HL-60 (cell line): ENCODE data around the gene CNTNAP2.

ENCODE experiments used
- DNase-seq, 2 experiments: peaks; one replicate each; pipeline ENCODE4 v3.0.0-alpha.2; 2010 to 2020; ENCODE audit warnings: low read depth in 1 of 2, low spot score in 1 of 2
- H3K27ac ChIP-seq: fragments of 250-450 bp; sonication (Bioruptor Pico); replicated peaks from 2 replicates; pipeline ENCODE4 v1.5.1; 2020; ENCODE audit warnings: mild to moderate bottlenecking, moderate library complexity
- H3K27me3 ChIP-seq: fragments of 250-450 bp; sonication (Bioruptor Pico); 2 replicates; pipeline ENCODE4 v1.5.1; 2021; ENCODE audit warnings: mild to moderate bottlenecking, moderate library complexity; ENCODE audit not compliant: insufficient read depth, poor library complexity, severe bottlenecking
- H3K4me3 ChIP-seq: replicated peaks from 2 replicates; pipeline ENCODE4 v1.5.1; 2011; ENCODE audit warnings: mild to moderate bottlenecking, control low read depth, low read length; ENCODE audit not compliant: insufficient read depth
- CTCF ChIP-seq: IDR thresholded peaks from one replicate; pipeline ENCODE4 v1.5.1; 2011; ENCODE audit warnings: low read length, control low read depth, inconsistent platforms; ENCODE audit not compliant: insufficient read depth
- GABPA ChIP-seq: IDR thresholded peaks from 2 replicates; pipeline ENCODE4 v1.6.1; 2012; ENCODE audit warnings: low read depth
- POLR2AphosphoS5 ChIP-seq: IDR thresholded peaks from 2 replicates; pipeline ENCODE4 v1.6.1; 2012; ENCODE audit warnings: low read depth
- SPI1 ChIP-seq: IDR thresholded peaks from 2 replicates; pipeline ENCODE4 v1.6.1; 2012; ENCODE audit warnings: low read depth, mild to moderate bottlenecking, borderline replicate concordance
- TF ChIP-seq, protein P1 (sequence below): IDR thresholded peaks from 2 replicates; pipeline ENCODE4 v1.6.1; 2012; ENCODE audit warnings: low read depth; ENCODE audit not compliant: insufficient replicate concordance

Gene CNTNAP2

GRCh38 chr7:147089051-147089461 is 972.5 kb downstream of the CNTNAP2 start:
- H3K27me3 ChIP-seq = no peaks in the 10 kb centered on the region
- DNase-seq = no peak
- no peak overlapping the region for H3K4me3 ChIP-seq
- H3K27ac ChIP-seq = no peak overlapping the region
- TF ChIP-seq GABPA = no peak
- TF ChIP-seq SPI1 = no peak
- TF ChIP-seq, protein P1, sequence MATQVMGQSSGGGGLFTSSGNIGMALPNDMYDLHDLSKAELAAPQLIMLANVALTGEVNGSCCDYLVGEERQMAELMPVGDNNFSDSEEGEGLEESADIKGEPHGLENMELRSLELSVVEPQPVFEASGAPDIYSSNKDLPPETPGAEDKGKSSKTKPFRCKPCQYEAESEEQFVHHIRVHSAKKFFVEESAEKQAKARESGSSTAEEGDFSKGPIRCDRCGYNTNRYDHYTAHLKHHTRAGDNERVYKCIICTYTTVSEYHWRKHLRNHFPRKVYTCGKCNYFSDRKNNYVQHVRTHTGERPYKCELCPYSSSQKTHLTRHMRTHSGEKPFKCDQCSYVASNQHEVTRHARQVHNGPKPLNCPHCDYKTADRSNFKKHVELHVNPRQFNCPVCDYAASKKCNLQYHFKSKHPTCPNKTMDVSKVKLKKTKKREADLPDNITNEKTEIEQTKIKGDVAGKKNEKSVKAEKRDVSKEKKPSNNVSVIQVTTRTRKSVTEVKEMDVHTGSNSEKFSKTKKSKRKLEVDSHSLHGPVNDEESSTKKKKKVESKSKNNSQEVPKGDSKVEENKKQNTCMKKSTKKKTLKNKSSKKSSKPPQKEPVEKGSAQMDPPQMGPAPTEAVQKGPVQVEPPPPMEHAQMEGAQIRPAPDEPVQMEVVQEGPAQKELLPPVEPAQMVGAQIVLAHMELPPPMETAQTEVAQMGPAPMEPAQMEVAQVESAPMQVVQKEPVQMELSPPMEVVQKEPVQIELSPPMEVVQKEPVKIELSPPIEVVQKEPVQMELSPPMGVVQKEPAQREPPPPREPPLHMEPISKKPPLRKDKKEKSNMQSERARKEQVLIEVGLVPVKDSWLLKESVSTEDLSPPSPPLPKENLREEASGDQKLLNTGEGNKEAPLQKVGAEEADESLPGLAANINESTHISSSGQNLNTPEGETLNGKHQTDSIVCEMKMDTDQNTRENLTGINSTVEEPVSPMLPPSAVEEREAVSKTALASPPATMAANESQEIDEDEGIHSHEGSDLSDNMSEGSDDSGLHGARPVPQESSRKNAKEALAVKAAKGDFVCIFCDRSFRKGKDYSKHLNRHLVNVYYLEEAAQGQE = no peak
- no peak for TF ChIP-seq CTCF

DNA sequence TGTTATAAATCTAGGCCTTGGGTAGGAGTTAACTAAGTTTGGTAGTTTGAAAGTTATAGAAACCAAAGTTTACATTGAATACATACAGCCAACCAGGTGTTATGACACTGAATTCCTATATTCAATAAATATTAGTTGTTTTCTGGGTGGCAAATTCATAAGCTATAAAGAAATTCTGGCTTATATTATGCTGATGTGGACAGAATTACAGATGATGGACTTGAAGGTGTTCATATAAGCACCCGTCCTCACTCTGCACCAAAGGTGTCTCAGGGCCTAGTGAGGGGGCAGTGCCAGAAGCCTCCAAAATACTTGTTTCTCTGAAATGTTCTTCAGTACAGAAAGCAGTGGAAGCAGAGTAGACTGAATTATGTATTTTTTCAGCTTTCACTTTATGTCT is 973.0 kb downstream of the CNTNAP2 start:
- Histone ChIP-seq H3K27ac (no peak overlapping the region), H3K27me3 (no peaks in the 10 kb centered on the region), H3K4me3 (no peak overlapping the region)
- DNase-seq = no peak
- TF ChIP-seq, protein P1 = no peak
- TF ChIP-seq GABPA = no peak
- TF ChIP-seq CTCF = no peak
- TF ChIP-seq SPI1 = no peak
- no peak for TF ChIP-seq POLR2AphosphoS5

GRCh38 chr7:147096629-147097028 is 980.0 kb downstream of the CNTNAP2 start:
- Histone ChIP-seq H3K27me3 (no peaks in the 10 kb centered on the region), H3K4me3 (no peak overlapping the region), H3K27ac (no peak overlapping the region)
- DNase-seq = no peak
- TF ChIP-seq CTCF (no peak), POLR2AphosphoS5 (no peak), SPI1 (no peak), GABPA (no peak)
- TF ChIP-seq, protein P1 = no peak
